GM12875 (cell line): ENCODE data around the gene NLRP6.

Experiments
- H3K4me3 ChIP-seq: one replicate; pipeline ENCODE4 v1.5.1; 2011; ENCODE audit warnings: low read depth, low read length, control low read depth
- TF ChIP-seq, protein P1 (sequence below): IDR thresholded peaks from 2 replicates; pipeline ENCODE4 v1.5.1; 2011; ENCODE audit warnings: low read depth, mild to moderate bottlenecking, control low read depth, inconsistent platforms, low read length, moderate library complexity, borderline replicate concordance; ENCODE audit not compliant: insufficient read depth

The NLRP6 gene

DNA sequence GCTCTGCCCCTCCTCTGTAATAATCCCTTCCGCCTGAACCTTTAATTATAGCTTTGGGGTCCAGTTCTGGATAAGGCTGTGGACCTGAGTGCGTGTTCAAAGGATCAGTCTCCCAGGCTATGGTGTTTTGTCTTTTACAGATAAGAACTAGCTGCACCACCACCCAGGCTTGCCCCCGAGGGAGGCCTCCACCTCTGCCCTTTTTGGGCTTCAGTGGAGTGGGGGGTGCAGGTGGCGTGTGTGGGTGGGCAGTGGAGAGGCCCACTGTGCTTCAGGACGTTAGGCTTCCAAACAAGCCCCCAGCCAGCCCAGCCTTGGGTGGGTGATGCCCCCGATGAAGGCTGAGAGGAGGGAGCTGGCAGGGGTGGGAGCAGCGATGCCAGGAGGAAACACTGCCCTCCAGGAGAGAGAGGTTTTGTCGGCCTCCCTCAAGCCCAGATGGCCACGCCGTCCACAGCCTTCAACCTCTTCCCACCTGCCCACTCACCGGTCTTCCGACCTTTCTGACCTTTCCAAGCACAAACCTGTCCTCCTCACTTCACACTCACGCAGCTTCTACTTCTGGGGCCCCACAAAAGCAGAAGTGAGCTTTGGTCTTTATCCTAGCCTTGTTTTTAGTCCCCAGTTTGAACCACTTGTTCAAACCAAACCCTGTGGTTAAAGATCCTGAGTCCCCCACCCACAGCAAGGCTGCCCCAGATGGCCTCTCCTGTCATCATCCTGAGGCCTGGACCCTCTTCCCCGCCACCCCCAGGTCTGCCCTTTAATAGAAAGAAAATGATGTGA lies 21.1 kb upstream of the NLRP6 start:
- TF ChIP-seq, protein P1, sequence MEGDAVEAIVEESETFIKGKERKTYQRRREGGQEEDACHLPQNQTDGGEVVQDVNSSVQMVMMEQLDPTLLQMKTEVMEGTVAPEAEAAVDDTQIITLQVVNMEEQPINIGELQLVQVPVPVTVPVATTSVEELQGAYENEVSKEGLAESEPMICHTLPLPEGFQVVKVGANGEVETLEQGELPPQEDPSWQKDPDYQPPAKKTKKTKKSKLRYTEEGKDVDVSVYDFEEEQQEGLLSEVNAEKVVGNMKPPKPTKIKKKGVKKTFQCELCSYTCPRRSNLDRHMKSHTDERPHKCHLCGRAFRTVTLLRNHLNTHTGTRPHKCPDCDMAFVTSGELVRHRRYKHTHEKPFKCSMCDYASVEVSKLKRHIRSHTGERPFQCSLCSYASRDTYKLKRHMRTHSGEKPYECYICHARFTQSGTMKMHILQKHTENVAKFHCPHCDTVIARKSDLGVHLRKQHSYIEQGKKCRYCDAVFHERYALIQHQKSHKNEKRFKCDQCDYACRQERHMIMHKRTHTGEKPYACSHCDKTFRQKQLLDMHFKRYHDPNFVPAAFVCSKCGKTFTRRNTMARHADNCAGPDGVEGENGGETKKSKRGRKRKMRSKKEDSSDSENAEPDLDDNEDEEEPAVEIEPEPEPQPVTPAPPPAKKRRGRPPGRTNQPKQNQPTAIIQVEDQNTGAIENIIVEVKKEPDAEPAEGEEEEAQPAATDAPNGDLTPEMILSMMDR, result no peak
- H3K4me3 ChIP-seq, result no peak overlapping the region

GRCh38 chr11:257766-258493 lies 20.3 kb upstream of the NLRP6 start:
- TF ChIP-seq, protein P1, result 0 out of 2 replicates have a peak, but pooled peaks have one; percentile 19
- no peak overlapping the region for H3K4me3 ChIP-seq

GRCh38 chr11:259413-259812 lies 18.8 kb upstream of the NLRP6 start:
- TF ChIP-seq, protein P1, result no peak
- H3K4me3 ChIP-seq, result no peak overlapping the region

DNA sequence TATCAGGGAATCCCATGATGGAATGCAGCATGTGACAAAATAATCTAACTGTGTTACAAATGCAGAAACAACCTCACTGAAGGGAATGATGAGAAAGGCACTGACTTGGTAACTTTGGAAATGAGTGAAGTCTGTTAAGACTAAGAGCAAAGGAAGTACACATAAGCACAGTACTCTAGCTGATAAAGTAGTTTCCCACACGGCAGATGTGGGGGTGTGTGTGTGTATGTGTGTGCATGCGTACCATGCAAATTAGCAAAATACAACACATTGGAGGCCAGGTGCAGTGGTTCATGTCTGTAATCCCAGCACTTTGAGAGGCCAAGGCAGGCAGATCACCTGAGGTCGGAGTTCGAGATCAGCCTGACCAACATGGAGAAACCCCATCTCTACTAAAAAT lies 16.6 kb upstream of the NLRP6 start:
- no peak overlapping the region for H3K4me3 ChIP-seq
- TF ChIP-seq, protein P1, result no peak

DNA sequence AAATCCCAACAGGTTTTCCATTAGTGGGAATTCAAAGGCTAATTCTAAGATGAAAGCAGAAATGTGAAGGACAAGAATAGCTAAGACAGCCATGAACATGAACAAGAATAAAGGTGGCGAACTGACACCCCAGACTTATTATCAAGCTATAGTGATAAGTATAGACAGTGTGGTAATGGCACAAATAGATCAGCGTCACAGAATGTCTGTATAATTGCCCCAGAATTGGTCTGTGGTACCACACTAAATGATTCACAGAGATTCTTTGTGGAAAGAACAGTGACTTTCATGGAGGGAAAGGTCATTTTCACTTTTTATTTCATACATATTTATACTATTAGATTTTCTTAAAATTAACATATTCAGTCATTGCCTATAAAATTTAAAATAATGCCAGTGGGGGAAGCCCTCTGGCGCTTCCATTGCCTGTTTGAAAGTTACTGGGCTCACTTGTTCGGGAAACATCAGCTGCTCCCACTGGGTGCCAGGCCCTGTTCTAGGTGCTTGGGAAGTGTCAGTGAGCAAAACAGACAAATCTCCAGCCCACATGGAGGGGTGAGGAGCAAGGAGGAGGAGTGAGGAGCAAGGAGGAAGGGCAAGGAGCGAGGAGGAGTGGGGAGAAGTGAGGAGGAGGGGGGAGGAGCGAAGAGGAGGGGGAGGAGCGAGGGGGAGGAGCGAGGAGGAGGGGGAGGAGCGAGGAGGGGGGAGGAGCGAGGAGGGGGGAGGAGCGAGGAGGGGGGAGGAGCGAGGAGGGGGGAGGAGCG lies 11.3 kb upstream of the NLRP6 start:
- no peak overlapping the region for H3K4me3 ChIP-seq
- TF ChIP-seq, protein P1, result no peak

- TF ChIP-seq, protein P1, result no peak
- peak overlapping the region; percentile 45 for H3K4me3 ChIP-seq
Observed at GRCh38 chr11:267491-267994, 10.7 kb upstream of the NLRP6 start.

- peak overlapping the region; percentile 30 for H3K4me3 ChIP-seq
Observed at GRCh38 chr11:268716-269145, 9.5 kb upstream of the NLRP6 start.
